B cell (primary cell): ENCODE results near the gene LRAT.

Source experiments
- CTCF ChIP-seq: fragments of 200-600 bp; IDR thresholded peaks from one replicate; pipeline ENCODE4 v1.8.0; 2022; ENCODE audit warnings: antibody characterized with exemption, mild to moderate bottlenecking
- EZH2 ChIP-seq: IDR thresholded peaks from 2 replicates; pipeline ENCODE4 v1.6.1; 2012; ENCODE audit warnings: borderline replicate concordance, low read depth, mild to moderate bottlenecking, moderate library complexity, low read length; ENCODE audit not compliant: insufficient read depth, poor library complexity, severe bottlenecking

- TF ChIP-seq CTCF: no peak
- TF ChIP-seq EZH2: no peak
These were observed 34.2 kb upstream of the LRAT start for GRCh38 chr4:154709550-154709949.
